ENCODE results near the gene CLPTM1. TPM values are rescaled to one million over a fixed set of nuclear protein-coding genes. Genes with fewer than 3 reads are reported as not detected.

CLPTM1 gene
- polyA plus RNA-seq, 1 of the 3 experiments (the other 2 are of a cell fraction) = 86.5 TPM

DNA sequence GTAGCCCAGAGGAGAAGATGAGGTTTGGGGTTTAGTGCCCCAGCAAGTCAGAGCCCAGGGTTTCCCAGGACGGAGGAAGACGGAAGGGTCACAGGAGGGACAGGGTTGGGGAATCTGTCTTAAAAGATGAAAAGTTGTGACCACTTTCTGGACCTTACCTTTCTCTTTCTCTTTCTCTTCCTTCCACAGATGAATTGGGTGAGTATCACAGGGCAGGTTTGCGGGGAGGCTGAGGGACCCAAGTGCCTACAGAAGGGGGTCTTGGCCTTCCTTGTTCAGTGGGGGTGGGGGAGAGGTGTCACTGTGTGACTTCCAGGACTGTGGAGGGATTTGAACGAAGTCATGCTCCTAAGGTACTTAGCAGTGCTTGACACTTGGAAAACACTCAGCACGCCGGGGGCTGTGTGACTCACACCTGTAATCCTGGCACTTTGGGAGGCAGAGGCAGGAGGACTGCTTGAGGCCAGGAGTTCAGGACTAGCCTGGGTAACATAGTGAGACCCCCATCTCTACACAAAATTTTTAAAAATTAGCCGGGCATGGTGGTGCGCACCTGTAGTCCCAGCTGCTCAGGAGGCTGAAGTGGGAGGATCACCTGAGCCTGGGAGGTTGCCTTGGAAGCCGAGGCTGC, 54.6 kb downstream of the CLPTM1 start:
- Histone ChIP-seq H3K4me3 (ENCODE audit: low read depth in 2 of 2, low read length in 1 of 2) (no peak overlapping the region), H3K9me3 (no peaks in the 10 kb centered on the region), H3K79me2 (ENCODE audit: insufficient read depth) (no peaks in the 10 kb centered on the region), H2AFZ (ENCODE audit: low read depth) (no peak overlapping the region), H3K36me3 (replicated peaks in 1 of 2; ENCODE audit: control insufficient read depth in 1 of 2, insufficient read depth in 2 of 2, low read length in 1 of 2) (peaks cover 0 to 6% of the 10 kb centered on the region in 2 experiments), H3K4me1 (ENCODE audit: control insufficient read depth in 1 of 2, insufficient read depth in 2 of 2, low read depth in 1 of 2, low read length in 1 of 2) (no peaks in the 10 kb centered on the region), H4K20me1 (ENCODE audit: insufficient read depth) (no peaks in the 10 kb centered on the region), H3K27me3 (ENCODE audit: insufficient read depth) (no peaks in the 10 kb centered on the region), H3K27ac (ENCODE audit: low read depth in 2 of 2, low read length in 1 of 2) (no peak overlapping the region), H3K9me2 (no peaks in the 10 kb centered on the region), H3K9ac (no peak overlapping the region), H3F3A (replicated peaks; ENCODE audit: insufficient read depth) (no peaks in the 10 kb centered on the region), H3K4me2 (no peak overlapping the region)
- WGBS (ENCODE audit: low lambda C conversion rate) = 94% methylated on average over 7 of the region's 9 CpGs
- CTCF ChIA-PET = interaction anchor here (0.7 kb wide), 1 partner anchor 58 kb away, joined by 3 read pairs; no protein-coding TSS in a partner anchor
- no peak for DNase-seq
- TF ChIP-seq REST (IDR thresholded peaks at IDR 0.05; ENCODE audit: low read depth, low read length) = no peak
- no peak for TF ChIP-seq RAD21 (IDR thresholded peaks at IDR 0.05; ENCODE audit: low read length)
- TF ChIP-seq, protein P1, sequence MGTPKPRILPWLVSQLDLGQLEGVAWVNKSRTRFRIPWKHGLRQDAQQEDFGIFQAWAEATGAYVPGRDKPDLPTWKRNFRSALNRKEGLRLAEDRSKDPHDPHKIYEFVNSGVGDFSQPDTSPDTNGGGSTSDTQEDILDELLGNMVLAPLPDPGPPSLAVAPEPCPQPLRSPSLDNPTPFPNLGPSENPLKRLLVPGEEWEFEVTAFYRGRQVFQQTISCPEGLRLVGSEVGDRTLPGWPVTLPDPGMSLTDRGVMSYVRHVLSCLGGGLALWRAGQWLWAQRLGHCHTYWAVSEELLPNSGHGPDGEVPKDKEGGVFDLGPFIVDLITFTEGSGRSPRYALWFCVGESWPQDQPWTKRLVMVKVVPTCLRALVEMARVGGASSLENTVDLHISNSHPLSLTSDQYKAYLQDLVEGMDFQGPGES (IDR thresholded peaks at IDR 0.05; ENCODE audit: low read depth, low read length) = no peak
- no peak for TF ChIP-seq RXRA (IDR thresholded peaks at IDR 0.05; ENCODE audit: borderline replicate concordance, low read depth)
- POLR2A ChIA-PET = no interaction called here

- POLR2A ChIA-PET = interaction anchor here (1.4 kb wide), 1 partner anchor 8 kb away, joined by 3 read pairs; no protein-coding TSS in a partner anchor
- H3K27me3 ChIP-seq (ENCODE audit: insufficient read depth) = no peaks in the 10 kb centered on the region
- 0 out of 2 replicates have a peak, but pooled peaks have one; percentile 11 for TF ChIP-seq GATA2 (CRISPR knock-in tag; IDR thresholded peaks at IDR 0.05)
- TF ChIP-seq, protein P2, sequence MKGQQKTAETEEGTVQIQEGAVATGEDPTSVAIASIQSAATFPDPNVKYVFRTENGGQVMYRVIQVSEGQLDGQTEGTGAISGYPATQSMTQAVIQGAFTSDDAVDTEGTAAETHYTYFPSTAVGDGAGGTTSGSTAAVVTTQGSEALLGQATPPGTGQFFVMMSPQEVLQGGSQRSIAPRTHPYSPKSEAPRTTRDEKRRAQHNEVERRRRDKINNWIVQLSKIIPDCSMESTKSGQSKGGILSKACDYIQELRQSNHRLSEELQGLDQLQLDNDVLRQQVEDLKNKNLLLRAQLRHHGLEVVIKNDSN (IDR thresholded peaks at IDR 0.05; ENCODE audit: borderline replicate concordance, low read depth) = no peak
- H3F3A ChIP-seq (replicated peaks; ENCODE audit: insufficient read depth) = no peaks in the 10 kb centered on the region
- H3K36me3 ChIP-seq (replicated peaks in 1 of 2; ENCODE audit: control insufficient read depth in 1 of 2, insufficient read depth in 2 of 2, low read length in 1 of 2) = peaks cover 0 to 6% of the 10 kb centered on the region in 2 experiments
- no peak overlapping the region for H3K4me3 ChIP-seq (ENCODE audit: low read depth in 2 of 2, low read length in 1 of 2)
- peak overlapping the region in 1 of 2 experiments; percentile 3; a peak in 1 of 4 replicates for H3K27ac ChIP-seq (ENCODE audit: low read depth in 2 of 2, low read length in 1 of 2)
- no peak overlapping the region for H2AFZ ChIP-seq (ENCODE audit: low read depth)
- no peak overlapping the region for H3K4me2 ChIP-seq
- no peaks in the 10 kb centered on the region for H3K9me2 ChIP-seq
- no peak overlapping the region for H3K9ac ChIP-seq
- WGBS (ENCODE audit: low lambda C conversion rate) = 65% methylated on average over 6 of the region's 6 CpGs
- DNase-seq = no peak
- H3K4me1 ChIP-seq (ENCODE audit: control insufficient read depth in 1 of 2, insufficient read depth in 2 of 2, low read depth in 1 of 2, low read length in 1 of 2) = no peaks in the 10 kb centered on the region
- H4K20me1 ChIP-seq (ENCODE audit: insufficient read depth) = no peaks in the 10 kb centered on the region
- H3K9me3 ChIP-seq = no peaks in the 10 kb centered on the region
- CTCF ChIA-PET = interaction anchor here (0.7 kb wide), 1 partner anchor 58 kb away, joined by 3 read pairs; no protein-coding TSS in a partner anchor
- H3K79me2 ChIP-seq (ENCODE audit: insufficient read depth) = no peaks in the 10 kb centered on the region
Observed at GRCh38 chr19:45010306-45010705, 55.1 kb downstream of the CLPTM1 start.

All from SK-N-SH (cell line).